GM10248 (cell line): ENCODE data around the gene MCF2L.

Experiments
- CTCF ChIA-PET: fragments of 300-600 bp; sonication (Branson Sonifier 250); formaldehyde crosslinking; extraction: SDS; loops from one replicate; lab custom pipeline; 2021; ENCODE audit warnings: antibody characterized with exemption; lab: Yijun Ruan, JAX
- POLR2A ChIA-PET: fragments of 350-650 bp; sonication (Branson Sonifier 250); formaldehyde crosslinking; extraction: SDS; loops from one replicate; lab custom pipeline; 2020; ENCODE audit warnings: antibody characterized with exemption; lab: Yijun Ruan, JAX
- DNase-seq: peaks from one replicate; pipeline ENCODE4 v3.0.0; 2012; ENCODE audit errors: extremely low spot score
- TF ChIP-seq, protein P1 (sequence below): IDR thresholded peaks from 2 replicates; pipeline ENCODE4 v1.5.1; 2012; ENCODE audit warnings: mild to moderate bottlenecking, low read depth; ENCODE audit errors: extremely low read depth, missing control alignments, control extremely low read depth

Gene MCF2L

DNA sequence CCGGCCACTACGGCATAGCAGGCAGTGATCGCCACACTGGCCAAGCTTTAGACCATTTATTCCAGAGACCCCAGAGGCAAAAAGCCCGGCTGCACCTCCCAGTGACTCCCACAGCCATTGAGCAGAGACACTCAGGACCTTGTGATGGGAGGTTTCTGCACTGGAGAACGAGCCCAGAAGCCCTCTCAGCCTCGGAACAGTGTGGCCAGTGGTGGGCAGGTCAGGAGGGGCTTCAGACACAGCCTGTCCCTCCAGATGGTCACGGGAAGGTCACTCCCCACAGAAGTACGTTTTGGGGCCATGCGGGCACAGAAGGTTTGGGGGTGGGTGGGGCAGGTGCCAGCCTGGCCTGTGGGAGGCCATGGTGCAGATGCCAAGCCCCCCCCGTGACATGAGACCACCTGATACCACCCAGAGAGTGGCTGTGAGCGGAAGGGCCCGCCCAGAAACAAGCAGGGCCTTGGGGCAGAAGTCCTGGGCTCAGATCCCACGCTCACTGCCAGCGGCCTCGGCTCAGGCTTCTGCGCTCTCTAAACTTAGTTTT is 153.0 kb downstream of the MCF2L start:
- DNase-seq, result no peak
- ChIA-PET CTCF (no interaction called here), POLR2A (no interaction called here)
- TF ChIP-seq, protein P1, sequence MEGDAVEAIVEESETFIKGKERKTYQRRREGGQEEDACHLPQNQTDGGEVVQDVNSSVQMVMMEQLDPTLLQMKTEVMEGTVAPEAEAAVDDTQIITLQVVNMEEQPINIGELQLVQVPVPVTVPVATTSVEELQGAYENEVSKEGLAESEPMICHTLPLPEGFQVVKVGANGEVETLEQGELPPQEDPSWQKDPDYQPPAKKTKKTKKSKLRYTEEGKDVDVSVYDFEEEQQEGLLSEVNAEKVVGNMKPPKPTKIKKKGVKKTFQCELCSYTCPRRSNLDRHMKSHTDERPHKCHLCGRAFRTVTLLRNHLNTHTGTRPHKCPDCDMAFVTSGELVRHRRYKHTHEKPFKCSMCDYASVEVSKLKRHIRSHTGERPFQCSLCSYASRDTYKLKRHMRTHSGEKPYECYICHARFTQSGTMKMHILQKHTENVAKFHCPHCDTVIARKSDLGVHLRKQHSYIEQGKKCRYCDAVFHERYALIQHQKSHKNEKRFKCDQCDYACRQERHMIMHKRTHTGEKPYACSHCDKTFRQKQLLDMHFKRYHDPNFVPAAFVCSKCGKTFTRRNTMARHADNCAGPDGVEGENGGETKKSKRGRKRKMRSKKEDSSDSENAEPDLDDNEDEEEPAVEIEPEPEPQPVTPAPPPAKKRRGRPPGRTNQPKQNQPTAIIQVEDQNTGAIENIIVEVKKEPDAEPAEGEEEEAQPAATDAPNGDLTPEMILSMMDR, result no peak

DNA sequence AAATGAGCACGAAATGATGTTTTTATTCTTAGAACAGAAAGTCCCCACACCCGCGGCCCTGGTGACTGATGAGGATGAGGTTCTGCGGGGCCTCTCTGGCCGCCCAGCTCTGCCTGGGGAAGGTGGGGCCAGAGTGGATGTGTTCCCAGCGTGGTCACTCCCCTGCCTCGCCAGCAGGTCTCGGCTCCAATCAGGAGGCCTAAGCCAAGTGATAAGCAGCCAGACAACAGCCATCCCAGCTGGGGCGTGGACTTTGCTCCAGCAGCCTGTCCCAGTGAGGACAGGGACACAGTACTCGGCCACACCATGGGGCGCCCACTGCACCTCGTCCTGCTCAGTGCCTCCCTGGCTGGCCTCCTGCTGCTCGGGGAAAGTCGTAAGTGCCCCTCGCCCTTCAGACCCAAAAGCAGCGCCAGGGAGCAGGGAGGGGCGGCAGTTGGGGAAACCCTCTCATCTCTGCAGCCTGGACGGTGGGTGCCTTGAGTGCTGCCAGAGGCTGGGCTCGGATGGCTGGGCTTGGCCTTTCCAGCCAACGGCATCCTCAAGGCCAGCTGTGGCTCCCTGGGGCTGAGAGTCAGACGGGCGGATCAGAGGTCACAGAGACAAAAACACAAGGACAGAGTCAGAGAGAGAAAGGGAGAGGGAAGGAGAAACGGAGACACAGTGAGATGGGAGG is 153.7 kb downstream of the MCF2L start, which contains the start of gene F10:
Gene F10 (plus strand): TSS at position 250 of the 676 bp plus-strand sequence. CDS start 57 bp downstream, at position 307.
- ChIA-PET POLR2A (no interaction called here), CTCF (no interaction called here)
- TF ChIP-seq, protein P1, result no peak
- DNase-seq, result no peak

DNA sequence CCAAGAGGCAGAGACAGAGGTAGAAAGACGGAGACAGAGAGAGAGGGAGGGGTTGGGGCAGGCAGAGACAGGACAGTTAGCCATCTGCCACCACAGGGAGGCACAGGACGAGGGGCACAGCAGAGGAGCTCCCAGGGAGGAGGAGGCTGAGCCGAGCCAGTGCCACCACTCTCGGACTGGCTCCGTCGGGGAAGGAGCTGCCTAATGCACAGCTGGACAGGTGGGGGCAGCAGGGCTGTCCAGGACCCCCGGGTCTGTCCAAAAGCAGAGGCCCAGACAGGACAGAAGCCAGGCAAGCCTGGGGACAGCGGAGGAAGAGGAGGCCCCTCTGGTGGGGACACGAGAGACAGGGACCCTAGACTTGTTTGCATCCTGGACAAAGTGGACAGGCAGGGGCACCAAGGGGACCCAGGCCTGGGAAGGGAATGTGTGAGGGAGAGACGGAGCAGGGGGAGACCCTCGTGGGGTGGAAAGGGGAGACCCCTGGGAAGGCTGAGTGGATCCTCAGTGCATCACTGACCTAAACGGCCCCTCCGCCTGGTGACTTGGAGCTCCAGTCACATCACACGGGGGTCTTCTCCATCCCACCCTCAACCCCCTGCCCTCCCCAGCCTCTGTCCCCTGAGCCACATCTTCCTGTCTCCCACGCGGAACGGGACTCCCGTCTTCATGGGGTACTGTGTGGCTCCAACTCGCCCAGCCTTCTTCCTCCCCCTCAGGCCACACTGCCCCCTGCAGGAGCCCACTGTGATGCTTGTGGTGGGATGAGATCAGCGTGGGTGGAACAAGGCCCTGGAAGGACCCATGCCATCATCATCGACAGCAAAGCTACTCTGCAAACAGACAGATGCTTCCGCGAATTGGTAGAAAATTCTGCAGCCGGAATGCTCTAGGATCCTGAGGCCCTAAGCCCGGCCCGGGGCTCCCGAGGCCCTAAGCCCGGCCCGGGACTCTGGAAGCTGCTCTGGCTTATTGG is 154.5 kb downstream of the MCF2L start:
- ChIA-PET POLR2A (no interaction called here), CTCF (no interaction called here)
- no peak for DNase-seq
- TF ChIP-seq, protein P1, result no peak

DNA sequence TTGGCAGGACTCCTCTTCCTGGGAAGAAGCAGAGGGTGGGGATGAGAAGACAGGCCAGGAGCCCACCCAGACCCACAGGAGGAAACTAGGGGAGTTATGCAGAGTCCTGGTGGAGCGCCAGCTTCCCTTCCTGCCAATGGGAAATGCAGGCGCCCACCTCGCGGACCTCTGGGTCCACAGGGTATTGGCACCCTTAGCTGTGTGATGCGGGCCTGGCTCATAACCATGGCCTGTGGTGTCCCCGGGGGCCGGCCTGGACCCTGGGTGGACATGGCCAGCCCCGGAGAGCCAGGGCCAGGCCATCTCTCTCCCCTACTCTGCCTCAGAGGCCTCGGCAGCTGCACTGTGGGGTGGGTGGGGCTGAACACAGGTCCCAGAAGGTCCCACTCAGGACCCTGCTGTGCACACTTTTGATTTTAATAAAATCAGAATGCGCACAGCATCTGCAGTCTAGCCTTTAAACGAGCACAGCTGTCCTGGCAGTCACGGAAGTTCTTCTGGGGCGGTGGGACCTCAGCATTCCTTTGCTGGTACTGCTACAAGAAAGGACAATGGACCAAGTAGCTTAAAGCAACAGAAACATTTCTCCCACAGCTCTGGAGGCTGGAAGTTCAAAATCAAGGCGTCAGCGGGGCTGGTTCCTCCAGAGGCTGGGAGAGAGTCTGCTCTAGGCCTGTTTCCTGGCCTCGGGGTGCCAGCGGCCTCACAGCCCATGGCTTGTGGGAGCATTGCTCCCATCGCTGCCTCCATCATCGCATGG is 155.4 kb downstream of the MCF2L start:
- ChIA-PET POLR2A (no interaction called here), CTCF (no interaction called here)
- no peak for DNase-seq
- TF ChIP-seq, protein P1, result no peak

DNA sequence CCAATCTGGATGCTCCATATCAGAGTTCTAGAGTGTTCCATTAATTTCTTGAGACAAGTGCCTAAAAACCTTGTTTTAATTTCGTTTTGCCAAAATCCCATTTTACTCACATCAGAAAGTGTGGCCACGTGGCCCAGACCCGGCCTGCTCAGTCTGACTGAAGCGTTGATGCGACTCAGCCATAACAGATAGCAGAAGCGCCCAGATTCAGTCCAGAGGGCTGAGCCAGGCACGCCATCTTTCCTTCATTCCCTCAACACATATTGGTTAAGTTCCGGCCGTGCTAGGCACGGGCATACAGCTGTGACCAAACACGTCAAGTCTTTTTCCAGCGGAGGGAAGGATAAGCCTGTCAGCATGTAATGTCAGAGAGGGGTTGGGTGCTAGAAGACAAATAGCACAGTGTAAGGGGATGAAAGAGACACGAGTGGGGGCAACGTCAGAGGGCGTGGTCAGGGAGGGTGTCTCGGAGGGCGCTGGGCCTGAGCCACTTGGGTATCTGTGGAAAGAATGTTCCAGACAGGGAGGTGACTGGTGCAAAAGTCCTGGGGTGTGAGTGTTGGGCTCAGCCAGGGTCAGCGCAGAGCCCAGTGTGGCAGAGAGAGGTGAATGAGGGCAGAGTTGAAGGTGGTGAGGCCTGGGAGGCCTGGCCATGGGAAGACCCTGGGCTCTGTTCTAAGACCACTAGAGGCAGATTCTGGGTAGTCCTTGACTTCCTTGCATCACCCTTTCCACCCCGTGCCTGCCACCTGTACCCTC is 156.7 kb downstream of the MCF2L start:
- ChIA-PET CTCF (no interaction called here), POLR2A (no interaction called here)
- no peak for DNase-seq
- TF ChIP-seq, protein P1, result no peak
